IPS-20b (cell line): ENCODE measurements around the gene LKAAEAR1.

Experiments used
- H3K27ac ChIP-seq: one replicate; pipeline ENCODE4 v1.5.1; 2013; ENCODE audit warnings: low read length
- H3K27me3 ChIP-seq: 2 replicates; pipeline ENCODE4 v1.6.1; 2013; ENCODE audit warnings: mild to moderate bottlenecking, low read length, inconsistent platforms; ENCODE audit not compliant: insufficient read depth
- H3K36me3 ChIP-seq: 2 replicates; pipeline ENCODE4 v1.6.1; 2013; ENCODE audit warnings: low read depth, mild to moderate bottlenecking, inconsistent platforms, low read length, moderate library complexity; ENCODE audit not compliant: insufficient read depth
- H3K4me1 ChIP-seq: 2 replicates; pipeline ENCODE4 v1.6.1; 2013; ENCODE audit warnings: mild to moderate bottlenecking, control low read depth, inconsistent platforms, low read length, moderate library complexity; ENCODE audit not compliant: insufficient read depth
- H3K4me3 ChIP-seq: 2 replicates; pipeline ENCODE4 v1.5.1; 2013; ENCODE audit warnings: mild to moderate bottlenecking, low read length, inconsistent platforms
- H3K9ac ChIP-seq: 2 replicates; pipeline ENCODE4 v1.6.1; 2013; ENCODE audit warnings: low read depth, mild to moderate bottlenecking, inconsistent platforms, low read length, moderate library complexity
- H3K9me3 ChIP-seq: 2 replicates; pipeline ENCODE4 v1.6.1; 2013; ENCODE audit warnings: mild to moderate bottlenecking, low read depth, low read length, inconsistent platforms; ENCODE audit not compliant: insufficient read depth

LKAAEAR1 gene

DNA sequence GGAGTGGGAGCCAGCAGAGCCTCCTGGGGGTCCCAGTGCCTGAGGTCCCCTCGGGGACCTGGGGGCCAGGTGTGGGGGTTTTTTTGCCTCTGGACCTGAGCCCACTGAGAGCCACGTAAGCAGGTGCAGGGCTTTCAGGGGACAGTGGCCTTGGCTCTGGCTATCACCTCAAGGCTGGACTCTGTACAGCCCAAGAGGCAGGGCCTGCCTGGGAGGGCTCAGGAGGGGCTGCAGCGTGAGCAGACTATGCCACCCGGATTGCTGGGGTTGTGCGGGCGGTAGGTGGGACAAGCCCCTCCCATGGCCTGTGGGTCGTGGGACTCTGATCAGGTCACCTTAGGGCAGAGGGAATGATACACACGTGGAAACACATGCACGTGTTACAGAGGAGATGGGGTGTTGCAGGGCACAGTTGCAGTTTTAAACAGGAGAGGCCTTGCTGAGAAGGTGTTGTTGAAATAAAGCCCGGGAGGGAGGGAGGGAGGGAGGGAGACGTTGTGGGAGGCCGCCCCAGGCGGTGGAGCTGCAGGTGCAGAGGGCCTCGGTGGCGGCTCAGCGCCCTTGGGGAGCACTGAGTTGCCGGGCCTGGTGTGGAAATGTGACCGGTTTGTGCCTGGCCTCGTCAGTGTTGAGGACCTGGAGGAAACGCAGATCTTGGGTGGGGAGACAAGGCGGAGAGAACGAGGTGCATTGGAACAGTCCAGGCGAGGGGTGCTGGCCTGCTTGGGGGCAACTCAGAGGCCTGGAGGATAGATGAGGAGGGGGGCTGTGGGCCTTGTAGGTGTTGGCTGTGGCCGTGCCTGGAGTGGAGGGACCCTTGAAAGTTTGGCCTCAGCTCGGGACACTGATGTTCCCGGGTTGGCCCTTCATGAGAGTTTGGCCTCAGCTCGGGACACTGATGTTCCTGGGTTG is 18.9 kb downstream of the LKAAEAR1 start:
- Histone ChIP-seq H3K4me3 (no peak overlapping the region), H3K27ac (no peak overlapping the region), H3K4me1 (no peaks in the 10 kb centered on the region), H3K9me3 (no peaks in the 10 kb centered on the region), H3K36me3 (no peaks in the 10 kb centered on the region), H3K9ac (no peak overlapping the region), H3K27me3 (no peaks in the 10 kb centered on the region; the same call in 1 of the 2 replicates)

DNA sequence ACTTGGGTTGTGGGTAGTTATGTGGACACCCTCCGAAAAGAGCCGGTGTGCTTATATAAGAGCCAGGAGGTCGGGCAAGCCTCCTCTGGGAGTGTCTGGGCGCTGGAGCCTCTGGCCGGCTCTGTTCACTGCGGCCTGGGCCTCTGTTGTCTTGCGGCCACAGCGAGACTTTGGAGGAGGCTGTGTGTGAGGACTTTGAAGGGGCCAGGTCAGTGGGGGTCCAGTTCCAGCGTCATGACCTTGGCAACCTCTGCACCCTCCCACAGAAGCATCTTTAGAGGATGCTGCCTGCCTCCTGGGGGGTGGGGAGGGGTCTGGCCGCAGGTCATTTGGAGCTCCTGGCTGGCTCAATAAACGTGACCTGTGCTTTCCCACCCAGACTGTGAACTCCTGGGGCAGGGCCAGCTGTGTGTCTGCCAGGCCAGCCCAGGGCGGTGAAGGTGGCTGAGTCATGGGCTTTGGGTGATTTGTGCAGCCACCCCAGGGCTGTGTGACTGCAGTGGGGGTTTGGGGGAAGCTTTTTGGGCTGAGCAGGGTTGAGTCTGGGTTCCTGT is 20.0 kb downstream of the LKAAEAR1 start:
- peak overlapping the region; percentile 78; the same call in 1 of the 2 replicates for H3K4me3 ChIP-seq
- no peak overlapping the region for H3K27ac ChIP-seq
- no peaks in the 10 kb centered on the region for H3K9me3 ChIP-seq
- no peak overlapping the region for H3K9ac ChIP-seq
- H3K4me1 ChIP-seq, result no peaks in the 10 kb centered on the region
- H3K27me3 ChIP-seq, result no peaks in the 10 kb centered on the region; the same call in 1 of the 2 replicates
- no peaks in the 10 kb centered on the region for H3K36me3 ChIP-seq

DNA sequence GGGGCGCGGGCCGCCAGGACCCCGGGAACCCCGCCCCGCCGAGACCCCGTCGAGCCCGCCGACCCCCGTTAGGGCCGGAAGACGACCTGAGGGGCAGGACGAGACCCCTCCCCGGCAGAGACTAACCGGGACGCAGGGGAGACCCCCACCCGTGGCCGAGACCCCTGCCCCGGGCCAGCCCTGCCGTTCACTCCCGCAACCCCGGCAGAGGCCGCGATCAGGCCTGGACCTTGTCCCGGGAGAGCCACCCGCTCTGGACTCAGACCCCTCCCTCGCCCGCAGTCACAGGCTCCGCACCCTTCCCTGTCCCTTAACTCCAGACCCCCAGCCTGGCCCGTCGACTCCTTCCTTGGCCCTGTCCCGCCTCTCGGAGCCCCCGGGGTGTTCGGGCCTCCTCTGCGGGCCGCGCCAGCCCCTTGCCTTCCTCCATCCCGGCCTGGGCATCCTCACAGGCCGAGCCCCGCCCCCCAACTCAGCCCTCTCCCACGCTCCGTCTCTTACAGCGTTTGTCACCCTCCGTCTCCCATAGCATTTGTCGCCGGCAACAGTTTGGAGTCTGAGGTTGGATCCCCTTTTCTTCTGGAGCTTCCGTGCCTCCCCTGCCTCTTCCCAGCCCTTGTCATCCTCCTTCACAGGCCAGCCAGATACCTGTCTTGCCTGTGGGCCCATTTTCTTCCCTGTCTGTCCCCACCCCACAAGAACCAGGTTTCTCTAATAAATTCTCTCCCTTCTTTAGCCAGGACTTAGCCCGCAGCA is 20.6 kb downstream of the LKAAEAR1 start:
- Histone ChIP-seq H3K4me1 (no peaks in the 10 kb centered on the region), H3K4me3 (peak overlapping the region; percentile 78), H3K9ac (peak overlapping the region; percentile 69; the same call in 1 of the 2 replicates), H3K9me3 (no peaks in the 10 kb centered on the region), H3K27me3 (no peaks in the 10 kb centered on the region; the same call in 1 of the 2 replicates), H3K27ac (no peak overlapping the region), H3K36me3 (no peaks in the 10 kb centered on the region)

DNA sequence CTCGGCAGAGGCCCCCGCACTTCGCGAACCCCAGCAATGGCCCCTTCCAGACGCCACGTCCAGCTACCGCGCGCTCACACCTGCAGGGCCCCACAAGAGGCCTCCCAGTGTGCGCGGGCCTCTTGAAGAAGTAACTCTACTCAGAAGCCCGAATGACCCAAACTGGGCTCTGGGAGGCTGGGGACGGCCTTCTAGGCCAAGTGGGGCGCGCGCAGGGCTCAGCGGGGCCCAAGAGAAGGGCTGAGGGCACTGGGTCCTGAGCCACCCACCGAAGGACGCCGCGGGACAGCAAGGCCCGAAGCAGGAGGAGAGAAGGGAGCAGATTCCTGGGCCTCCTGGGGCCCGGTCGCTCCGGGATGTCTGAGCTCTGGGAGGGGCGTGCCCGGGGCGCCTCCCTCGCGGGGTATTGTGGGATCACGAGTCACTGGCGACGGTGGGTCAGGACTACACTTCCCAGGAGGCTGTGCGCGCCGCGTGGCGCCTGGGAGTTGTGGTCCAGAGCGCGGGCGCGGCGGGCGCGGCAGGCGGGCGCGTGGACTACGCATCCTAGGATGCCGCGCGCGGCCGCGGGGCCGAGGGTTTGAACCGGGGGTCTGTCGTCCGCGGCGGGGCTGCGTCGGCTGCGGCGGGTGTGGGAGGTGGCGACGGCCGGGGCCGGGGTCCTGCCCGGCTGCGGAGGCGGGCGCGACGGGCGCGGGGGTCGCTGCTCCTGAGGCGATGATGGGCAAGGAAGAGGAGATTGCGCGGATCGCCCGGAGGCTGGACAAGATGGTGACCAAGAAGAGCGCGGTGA is 21.4 kb downstream of the LKAAEAR1 start, which contains the start of gene TCEA2:
Gene TCEA2, plus strand, starts transcription at position 603 of the 793 bp plus-strand sequence. Its CDS starts 115 bp downstream, at position 718.
- Histone ChIP-seq H3K36me3 (no peaks in the 10 kb centered on the region), H3K9ac (peak within 1 kb of the TSS; percentile 69; the same call in 1 of the 2 replicates), H3K27ac (no peak within 1 kb of the TSS)

DNA sequence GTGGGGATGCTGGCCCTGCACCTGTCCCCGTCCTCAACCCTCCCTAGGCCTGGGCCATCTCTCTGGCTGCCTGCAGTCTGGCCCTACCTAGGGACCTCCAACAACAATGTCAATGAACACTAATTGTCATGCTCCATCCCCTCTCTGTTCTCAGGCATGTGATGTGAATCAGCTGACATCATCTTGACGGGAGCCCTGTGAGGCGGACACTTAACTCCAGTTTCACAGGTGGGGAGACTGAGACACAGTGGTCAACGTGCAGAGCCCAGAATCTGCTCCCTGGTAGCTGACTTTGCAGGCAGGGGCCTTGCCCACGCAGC is 22.0 kb downstream of the LKAAEAR1 start:
- no peaks in the 10 kb centered on the region; the same call in 1 of the 2 replicates for H3K27me3 ChIP-seq
- H3K9me3 ChIP-seq, result no peaks in the 10 kb centered on the region
- no peaks in the 10 kb centered on the region for H3K36me3 ChIP-seq
- no peak overlapping the region for H3K27ac ChIP-seq
- H3K9ac ChIP-seq, result peak overlapping the region; percentile 69; the same call in 1 of the 2 replicates
- H3K4me1 ChIP-seq, result no peaks in the 10 kb centered on the region; the same call in 1 of the 2 replicates
- peak overlapping the region; percentile 78; the same call in 1 of the 2 replicates for H3K4me3 ChIP-seq

More for the DNA sequence above, 21.4 kb downstream of the LKAAEAR1 start, which contains the start of gene TCEA2:
- H3K27me3 ChIP-seq, result no peaks in the 10 kb centered on the region; the same call in 1 of the 2 replicates
- H3K9me3 ChIP-seq, result no peaks in the 10 kb centered on the region
- H3K4me1 ChIP-seq, result no peaks in the 10 kb centered on the region
- peak within 1 kb of the TSS; percentile 78 for H3K4me3 ChIP-seq

DNA sequence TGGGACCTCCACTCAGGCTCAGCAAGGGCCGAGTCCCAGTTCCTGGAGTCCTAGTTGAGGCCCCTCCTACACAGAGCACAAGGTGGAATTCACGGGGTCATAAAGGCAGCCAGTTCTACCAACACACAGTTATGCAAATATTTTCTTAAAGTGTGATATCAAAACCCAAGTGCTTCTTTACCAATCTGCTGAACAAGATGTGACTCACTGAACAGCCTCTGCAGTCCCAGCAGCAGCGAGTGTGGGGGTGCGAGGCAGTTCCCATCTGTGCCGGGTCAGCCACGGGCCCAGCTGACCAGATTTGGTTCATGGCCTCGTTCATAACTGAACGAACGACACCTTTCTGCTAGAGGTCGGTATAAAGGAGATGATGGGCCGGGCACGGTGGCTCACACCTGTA is 25.7 kb downstream of the LKAAEAR1 start:
- no peaks in the 10 kb centered on the region for H3K27me3 ChIP-seq
- no peaks in the 10 kb centered on the region for H3K9me3 ChIP-seq
- no peak overlapping the region for H3K4me3 ChIP-seq
- peaks cover 4% of the 10 kb centered on the region; the same call in 1 of the 2 replicates for H3K4me1 ChIP-seq
- no peak overlapping the region for H3K27ac ChIP-seq
- H3K9ac ChIP-seq, result no peak overlapping the region
- no peaks in the 10 kb centered on the region for H3K36me3 ChIP-seq

DNA sequence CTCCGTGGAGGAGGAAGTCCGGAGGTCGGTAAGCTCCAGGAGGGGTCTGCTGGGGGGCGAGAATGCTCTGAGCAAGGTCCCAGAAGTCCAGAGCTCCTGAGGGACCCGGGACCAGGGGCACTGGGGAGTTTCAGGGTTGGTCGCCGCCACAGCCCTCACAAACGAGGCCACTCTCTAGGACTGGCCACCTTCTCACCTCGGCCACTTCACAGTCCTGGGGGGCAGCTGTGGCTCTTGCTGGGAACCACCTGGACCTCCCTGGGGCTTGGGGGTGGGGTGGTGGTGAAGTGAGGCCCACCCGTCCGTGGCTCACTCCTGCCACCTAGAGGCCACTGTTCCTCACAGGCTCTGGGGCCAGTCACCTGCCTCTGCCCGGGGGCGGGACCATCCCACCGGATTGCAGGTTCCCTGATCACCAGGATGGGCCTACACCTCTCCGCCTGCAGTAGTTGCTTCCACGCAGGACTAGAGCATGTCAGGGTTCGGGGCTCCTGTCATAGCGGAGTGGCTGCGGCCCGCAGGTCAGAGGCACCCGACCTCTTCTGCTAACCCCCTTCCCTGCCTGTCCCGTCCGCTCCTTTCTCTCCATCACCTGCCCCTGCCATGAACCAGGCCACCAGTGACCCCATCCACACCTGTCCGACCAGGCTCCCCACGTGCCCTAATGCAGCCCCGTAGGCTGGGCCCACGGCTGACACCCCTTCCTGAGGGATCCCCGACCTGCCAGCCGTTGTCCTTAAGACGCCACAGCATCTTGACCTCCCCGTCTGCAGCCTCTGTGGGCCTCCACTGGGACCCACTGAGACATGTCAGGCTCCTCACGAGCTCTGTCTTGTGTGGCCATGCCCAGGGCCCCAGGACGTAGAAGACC is 26.3 kb downstream of the LKAAEAR1 start:
- Histone ChIP-seq H3K36me3 (no peaks in the 10 kb centered on the region), H3K9me3 (no peaks in the 10 kb centered on the region), H3K27me3 (no peaks in the 10 kb centered on the region), H3K9ac (no peak overlapping the region), H3K27ac (no peak overlapping the region), H3K4me1 (peaks cover 4% of the 10 kb centered on the region; the same call in 1 of the 2 replicates), H3K4me3 (no peak overlapping the region)

DNA sequence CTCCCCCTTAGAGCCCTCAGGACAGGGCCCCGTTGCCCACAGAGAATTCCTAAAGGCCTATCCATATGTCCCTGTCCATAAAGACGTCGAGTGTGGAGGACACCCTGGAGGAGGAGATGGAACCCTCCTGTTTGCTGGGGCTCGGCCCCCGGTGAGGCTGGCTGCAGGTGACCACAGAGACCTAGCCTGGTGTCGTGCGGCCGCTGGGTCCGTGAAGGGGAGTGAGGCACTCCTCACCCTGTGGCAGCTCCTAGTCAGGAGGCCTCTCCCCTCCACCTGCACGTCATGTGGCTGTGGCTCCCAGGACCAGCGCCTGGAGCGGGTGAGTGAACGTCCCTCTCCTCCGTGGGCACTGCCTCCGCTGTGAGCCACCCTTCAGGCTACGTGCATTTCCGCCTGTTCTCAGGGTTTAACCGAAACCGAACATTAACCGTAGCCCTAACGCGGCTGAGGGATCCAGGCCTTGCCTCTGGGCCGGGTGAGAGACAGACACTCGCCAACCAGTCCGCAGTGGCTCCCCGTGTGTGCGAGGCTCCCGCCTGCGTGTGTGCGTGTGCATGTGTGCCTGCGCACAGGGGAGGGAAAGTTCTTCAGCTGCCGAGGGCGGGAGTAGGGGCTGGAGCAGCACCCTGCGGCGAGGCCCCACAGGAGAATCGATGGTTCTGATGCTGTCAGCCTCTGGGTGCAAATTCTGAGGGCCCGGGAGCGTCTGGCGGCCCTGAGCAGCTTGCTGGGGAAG is 27.1 kb downstream of the LKAAEAR1 start:
- no peak overlapping the region for H3K4me3 ChIP-seq
- H3K9me3 ChIP-seq, result no peaks in the 10 kb centered on the region
- peaks cover 7% of the 10 kb centered on the region for H3K27me3 ChIP-seq
- H3K36me3 ChIP-seq, result no peaks in the 10 kb centered on the region
- no peak overlapping the region; the same call in 1 of the 2 replicates for H3K9ac ChIP-seq
- H3K4me1 ChIP-seq, result peaks cover 4% of the 10 kb centered on the region; the same call in 1 of the 2 replicates
- no peak overlapping the region for H3K27ac ChIP-seq

DNA sequence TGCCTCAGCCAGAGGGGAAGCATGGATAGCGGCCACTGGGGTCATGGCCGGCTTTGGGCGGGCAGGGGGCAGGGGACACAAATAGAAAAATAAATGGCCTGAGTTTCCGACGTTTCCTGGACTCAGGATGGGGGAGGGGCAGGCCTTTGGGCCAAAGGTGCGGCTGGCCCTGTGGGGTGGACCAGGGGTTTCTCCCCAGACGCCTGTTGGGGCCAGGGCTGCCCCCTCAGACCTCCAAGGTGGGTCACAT is 27.6 kb downstream of the LKAAEAR1 start:
- peaks cover 4% of the 10 kb centered on the region; the same call in 1 of the 2 replicates for H3K4me1 ChIP-seq
- no peak overlapping the region for H3K27ac ChIP-seq
- H3K4me3 ChIP-seq, result no peak overlapping the region
- H3K9me3 ChIP-seq, result no peaks in the 10 kb centered on the region
- H3K9ac ChIP-seq, result no peak overlapping the region
- no peaks in the 10 kb centered on the region for H3K36me3 ChIP-seq
- peaks cover 12% of the 10 kb centered on the region for H3K27me3 ChIP-seq
